Choroid plexus epithelial cell (primary cell): ENCODE data around the gene NFKB1.

ENCODE experiments used
- DNase-seq: peaks from one replicate; pipeline ENCODE4 v3.0.0-alpha.2; 2010; ENCODE audit warnings: low read depth
- H3K4me3 ChIP-seq: 2 replicates; pipeline ENCODE4 v1.5.1; 2011; ENCODE audit warnings: low read depth, mild to moderate bottlenecking, control low read depth, low read length, moderate library complexity
- CTCF ChIP-seq: conservative IDR thresholded peaks from 2 replicates; pipeline ENCODE4 v1.5.1; 2011; ENCODE audit warnings: low read depth, mild to moderate bottlenecking, control low read depth, inconsistent platforms, low read length, moderate library complexity

Gene NFKB1

GRCh38 chr4:102601586-102602227 lies 100.5 kb downstream of the NFKB1 start:
- no peak overlapping the region for H3K4me3 ChIP-seq
- TF ChIP-seq CTCF, result no peak
- DNase-seq, result no peak

GRCh38 chr4:102604222-102604940 lies 103.2 kb downstream of the NFKB1 start:
- DNase-seq, result no peak
- no peak overlapping the region for H3K4me3 ChIP-seq
- TF ChIP-seq CTCF, result no peak

GRCh38 chr4:102606261-102606660 lies 105.1 kb downstream of the NFKB1 start:
- peak; percentile 79 for DNase-seq
- peak; percentile 7 for TF ChIP-seq CTCF

GRCh38 chr4:102606846-102607450 lies 105.8 kb downstream of the NFKB1 start:
- TF ChIP-seq CTCF, result no peak
- H3K4me3 ChIP-seq, result no peak overlapping the region
- no peak for DNase-seq

More at GRCh38 chr4:102606261-102606660, 105.1 kb downstream of the NFKB1 start:
- no peak overlapping the region for H3K4me3 ChIP-seq

- no peak for TF ChIP-seq CTCF
- DNase-seq, result peak; percentile 37
- no peak overlapping the region for H3K4me3 ChIP-seq
These were observed 107.0 kb downstream of the NFKB1 start for GRCh38 chr4:102608190-102608589.

GRCh38 chr4:102610007-102610406 lies 108.8 kb downstream of the NFKB1 start:
- H3K4me3 ChIP-seq, result no peak overlapping the region
- DNase-seq, result peak; percentile 56
- TF ChIP-seq CTCF, result peak; percentile 68
